HT1080 (cell line): ENCODE measurements around the gene TRUB1. TPM values are rescaled to one million over a fixed set of nuclear protein-coding genes. Genes with fewer than 3 reads are reported as not detected.

Source experiments
- DNase-seq: peaks from one replicate; pipeline ENCODE4 v3.0.0-alpha.2; 2015; ENCODE audit warnings: low read depth
- small RNA-seq: library from RNA; depleted of rRNA; stranded (forward); fragments of <200 nt; gene quantifications from one replicate; pipeline ENCODE3, GENCODE V24; 2014
- total RNA-seq: library from RNA; depleted of rRNA; stranded (reverse); fragments of >200 nt; shearing (Covaris generic); gene quantifications from 2 replicates; pipeline ENCODE4 v1.2.3, GENCODE V29; 2014; rRNA removed

Gene TRUB1
- total RNA-seq, 1 experiment from 2014 or later = 17.6 TPM

GRCh38 chr10:115026746-115027140 lies 88.7 kb downstream of the TRUB1 start:
- no peak for DNase-seq

Small RNA genes within 50 kb of the gene (small RNA-seq; reads per million reads assigned to genes)
- not detected for gene RNU6-1121P

Other genes with a start within 250 kb of the TRUB1 start
- 3.5 and 8.5 TPM in 2 replicates for gene FHIP2A, start 116.4 kb upstream of the TRUB1 start, total RNA-seq
- gene ATRNL1, start 155.2 kb downstream of the TRUB1 start, total RNA-seq = 0.47 and 1.2 TPM in 2 replicates